Omental fat pad (tissue), 4 donors: Measurements from ENCODE around the gene ELSPBP1. TPM values are rescaled to one million over a fixed set of nuclear protein-coding genes. Genes with fewer than 3 reads are reported as not detected.
"Not testable (repeated sequence)": the region's sequence is repeated elsewhere in the genome, so short reads cannot be mapped to it uniquely, and the experiment has no call there.

Source experiments
- ATAC-seq: fragments of 150-250 bp; one replicate; pipeline ENCODE4 v1.9.1; 2016; ENCODE audit warnings: mild to moderate bottlenecking, moderate library complexity; ENCODE audit not compliant: low FRiP score
- DNase-seq: peaks from one replicate; pipeline ENCODE4 v3.0.0-alpha.2; 2019; ENCODE audit warnings: low spot score
- CTCF ChIP-seq, 3 donors: fragments of 450-650 bp; IDR thresholded peaks; one replicate each; pipeline ENCODE4 v1.5.1; 2016 to 2017; ENCODE audit warnings: antibody characterized with exemption in 3 of 3, mild to moderate bottlenecking in 3 of 3, moderate library complexity in 2 of 3
- total RNA-seq, 4 donors: library from RNA; depleted of rRNA; stranded (reverse); fragments of >200 nt; gene quantifications; one replicate each; pipeline ENCODE4 v1.1.0, GENCODE V29; 2016

The ELSPBP1 gene
- total RNA-seq, result not detected

DNA sequence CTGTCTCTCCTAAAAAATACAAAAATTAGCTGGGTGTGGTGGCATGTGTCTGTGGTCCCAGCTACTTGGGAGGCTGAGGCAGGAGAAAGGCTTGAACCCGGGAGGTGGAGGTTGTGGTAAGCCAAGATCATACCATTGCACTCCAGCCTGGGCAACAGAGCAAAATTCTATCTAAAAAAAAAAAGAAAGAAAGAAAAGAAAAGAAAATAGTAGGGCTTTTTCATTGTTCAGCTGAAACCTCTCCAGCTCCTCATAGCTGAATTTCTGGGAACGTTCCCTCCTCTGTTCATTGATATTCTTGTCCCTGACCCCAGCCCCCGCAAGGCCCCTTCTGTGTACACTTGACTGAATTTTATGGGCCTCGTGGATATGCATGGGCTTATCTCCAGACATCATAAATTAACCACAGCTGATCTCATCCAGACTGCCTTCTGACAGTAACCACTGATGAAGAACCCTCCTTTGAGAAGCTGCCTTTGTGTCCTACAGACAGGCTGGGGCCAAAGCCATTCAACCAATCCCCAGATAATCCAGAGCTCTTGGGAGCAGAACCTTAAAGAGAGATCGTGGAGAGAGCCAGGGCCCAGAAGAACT, at the start of gene ELSPBP1:
Gene ELSPBP1, plus strand, starts transcription at position 424 of the 594 bp plus-strand sequence. CDS start 14,036 bp downstream, outside the sequence.
- no peak for ATAC-seq
- no peak for DNase-seq
- no peak for TF ChIP-seq CTCF (IDR thresholded peaks at IDR 0.05)

- not testable (repeated sequence) for ATAC-seq, DNase-seq
Measured at GRCh38 chr19:47949852-47950521, 44.4 kb upstream of the ELSPBP1 start.

- ATAC-seq, DNase-seq: not testable (repeated sequence)
Measured at GRCh38 chr19:47952132-47952531, 42.3 kb upstream of the ELSPBP1 start.

- ATAC-seq, result not testable (repeated sequence)
- peak; percentile 35 for DNase-seq
Measured at GRCh38 chr19:47955936-47956335, 38.5 kb upstream of the ELSPBP1 start.

DNA sequence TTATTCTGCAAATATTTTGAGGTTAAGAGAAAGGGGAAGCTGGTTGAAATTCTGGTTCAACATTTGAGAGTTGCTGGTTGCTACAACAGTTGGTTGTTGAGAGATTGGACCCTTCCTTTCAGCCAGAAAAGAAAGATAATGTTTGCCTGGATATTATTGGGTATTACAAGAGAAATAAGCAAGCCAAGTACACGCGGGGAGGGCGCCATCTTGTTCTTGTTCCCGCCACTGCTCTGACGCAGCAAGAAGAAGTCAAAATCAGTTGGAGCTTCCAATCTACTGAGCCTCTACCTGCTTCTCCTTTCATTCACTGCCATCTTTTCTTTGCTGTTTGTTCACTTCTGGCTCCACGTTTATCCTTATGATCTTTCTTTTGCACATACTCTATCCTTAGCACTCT, 20.9 kb upstream of the ELSPBP1 start:
- no peak for TF ChIP-seq CTCF (IDR thresholded peaks at IDR 0.05)
- ATAC-seq (no peak), DNase-seq (no peak)

GRCh38 chr19:47991191-47991808, 3.1 kb upstream of the ELSPBP1 start:
- no peak for TF ChIP-seq CTCF (IDR thresholded peaks at IDR 0.05)
- no peak for ATAC-seq
- no peak for DNase-seq

GRCh38 chr19:47992070-47992469, 2.4 kb upstream of the ELSPBP1 start, which contains the start of gene BSPH1:
Gene BSPH1 (minus strand): TSS chr19:47992170. CDS start chr19:47992081, 89 bp downstream.
- TF ChIP-seq CTCF (IDR thresholded peaks at IDR 0.05), result no peak
- no peak for DNase-seq
- ATAC-seq, result no peak

- TF ChIP-seq CTCF (IDR thresholded peaks at IDR 0.05), result no peak
- ATAC-seq, result no peak
- DNase-seq, result no peak
Measured at GRCh38 chr19:47996230-47996727, 1.8 kb downstream of the ELSPBP1 start.
